Mucosa of stomach (tissue), 1 donor: ENCODE data around the gene EIF4G2.

Experiments
- H3K27me3 ChIP-seq: one replicate; pipeline ENCODE4 v1.7.0; 2013; ENCODE audit warnings: mild to moderate bottlenecking, low read length; ENCODE audit not compliant: control insufficient read depth, insufficient read depth
- H3K36me3 ChIP-seq: one replicate; pipeline ENCODE4 v1.7.0; 2013; ENCODE audit warnings: low read length; ENCODE audit not compliant: control insufficient read depth, insufficient read depth
- H3K4me1 ChIP-seq: one replicate; pipeline ENCODE4 v1.7.0; 2013; ENCODE audit warnings: mild to moderate bottlenecking, low read length; ENCODE audit not compliant: control insufficient read depth, insufficient read depth
- H3K4me3 ChIP-seq: one replicate; pipeline ENCODE4 v1.7.0; 2013; ENCODE audit warnings: low read length
- H3K9ac ChIP-seq: one replicate; pipeline ENCODE4 v1.7.0; 2013; ENCODE audit warnings: mild to moderate bottlenecking, low read length, moderate library complexity
- H3K9me3 ChIP-seq: one replicate; pipeline ENCODE4 v1.7.0; 2013; ENCODE audit warnings: mild to moderate bottlenecking, low read length, moderate library complexity; ENCODE audit not compliant: control insufficient read depth
- donor health status: Pancreatic carcinoma.

EIF4G2 gene

DNA sequence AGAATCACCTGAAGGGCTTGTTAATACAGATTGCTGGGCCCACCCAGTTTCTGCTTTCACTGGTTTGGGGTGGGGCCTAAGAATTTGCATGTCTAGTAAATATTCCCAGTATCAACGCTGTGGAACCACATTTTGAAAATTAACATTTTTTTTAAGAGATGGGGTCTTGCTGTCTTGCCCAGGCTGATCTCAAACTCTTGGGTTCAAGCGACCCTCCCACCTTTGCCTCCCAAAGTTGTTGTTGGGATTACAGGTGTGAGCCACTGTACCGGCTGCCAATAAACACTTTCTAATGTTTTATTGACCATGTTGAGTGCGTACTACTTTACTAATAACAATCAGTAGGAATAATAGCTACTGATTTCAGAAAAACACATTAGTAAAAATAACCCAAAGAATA, 2.5 kb downstream of the EIF4G2 start:
- Histone ChIP-seq H3K9me3 (no peaks in the 10 kb centered on the region), H3K4me3 (no peak overlapping the region), H3K27me3 (no peaks in the 10 kb centered on the region), H3K9ac (no peak overlapping the region), H3K4me1 (peaks cover 21% of the 10 kb centered on the region), H3K36me3 (peaks cover 36% of the 10 kb centered on the region)

- Histone ChIP-seq H3K4me3 (no peak overlapping the region), H3K27me3 (no peaks in the 10 kb centered on the region), H3K9ac (no peak overlapping the region), H3K9me3 (no peaks in the 10 kb centered on the region), H3K36me3 (peaks cover 37% of the 10 kb centered on the region), H3K4me1 (peaks cover 21% of the 10 kb centered on the region)
Observed at GRCh38 chr11:10805741-10806140, 3.0 kb downstream of the EIF4G2 start.

DNA sequence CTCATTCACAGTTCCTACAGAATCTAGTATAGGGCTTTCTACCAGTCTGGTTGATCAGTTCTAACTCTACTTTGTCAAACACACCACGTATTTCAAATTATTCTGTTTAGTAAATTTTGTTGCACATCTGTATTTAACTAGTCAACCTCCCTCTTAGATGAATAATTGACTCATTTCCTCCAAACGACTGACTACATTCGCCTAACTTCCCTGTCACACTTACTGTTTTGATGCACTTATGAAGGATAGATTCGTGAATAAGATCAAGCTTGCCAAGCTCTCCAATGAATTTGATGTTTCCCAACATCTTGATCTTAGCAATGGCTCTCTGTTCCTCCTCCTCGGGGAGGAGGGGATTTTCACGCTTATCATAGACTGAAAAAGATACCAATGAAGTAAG, 5.0 kb downstream of the EIF4G2 start:
- no peaks in the 10 kb centered on the region for H3K27me3 ChIP-seq
- H3K36me3 ChIP-seq = peaks cover 50% of the 10 kb centered on the region
- peaks cover 14% of the 10 kb centered on the region for H3K4me1 ChIP-seq
- no peak overlapping the region for H3K9ac ChIP-seq
- no peak overlapping the region for H3K4me3 ChIP-seq
- H3K9me3 ChIP-seq = no peaks in the 10 kb centered on the region

DNA sequence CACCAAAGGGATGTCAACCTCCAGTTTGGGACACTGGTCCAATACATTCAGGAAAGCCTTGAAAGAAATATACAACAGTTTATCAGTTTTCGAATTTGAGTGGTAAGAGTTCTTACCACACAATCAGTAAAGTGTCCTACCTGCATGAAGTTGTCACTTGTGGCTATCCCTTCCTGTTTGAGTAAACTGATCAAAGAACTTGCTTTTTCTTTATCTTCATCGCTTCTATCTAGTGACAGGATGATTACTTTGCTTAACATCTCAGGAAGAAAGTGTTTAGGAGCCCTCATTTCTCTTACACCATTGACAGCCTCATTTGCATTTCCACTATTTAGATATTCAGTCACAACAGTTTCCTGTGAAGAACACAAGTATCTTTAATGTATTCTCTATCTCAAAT, 8.4 kb downstream of the EIF4G2 start:
- Histone ChIP-seq H3K27me3 (no peaks in the 10 kb centered on the region), H3K4me3 (no peak overlapping the region), H3K4me1 (no peaks in the 10 kb centered on the region), H3K9ac (no peak overlapping the region), H3K36me3 (peaks cover 42% of the 10 kb centered on the region), H3K9me3 (no peaks in the 10 kb centered on the region)

- H3K36me3 ChIP-seq = peaks cover 29% of the 10 kb centered on the region
- no peaks in the 10 kb centered on the region for H3K27me3 ChIP-seq
- H3K4me3 ChIP-seq = no peak overlapping the region
- no peaks in the 10 kb centered on the region for H3K9me3 ChIP-seq
- no peaks in the 10 kb centered on the region for H3K4me1 ChIP-seq
- H3K9ac ChIP-seq = no peak overlapping the region
Observed at GRCh38 chr11:10798330-10798928, 10.3 kb downstream of the EIF4G2 start.

DNA sequence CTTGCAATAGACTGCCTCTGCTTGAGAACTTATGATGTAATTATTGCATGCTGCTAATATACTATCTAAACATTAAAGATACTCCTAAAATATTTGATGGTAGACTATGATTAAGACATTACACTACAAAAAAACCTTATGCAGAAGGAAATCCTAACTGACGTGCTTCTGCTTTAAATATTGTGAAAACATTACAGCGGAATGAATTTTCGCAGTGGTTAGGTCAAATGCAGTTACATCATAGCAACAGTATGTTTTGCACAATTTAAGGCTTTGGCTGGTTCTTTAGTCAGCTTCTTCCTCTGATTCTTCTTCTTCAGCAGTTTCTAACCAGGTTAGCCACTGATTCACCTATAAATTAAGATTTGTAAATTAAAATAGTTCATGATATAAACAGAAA, 11.2 kb downstream of the EIF4G2 start:
- no peaks in the 10 kb centered on the region for H3K4me1 ChIP-seq
- no peaks in the 10 kb centered on the region for H3K9me3 ChIP-seq
- H3K4me3 ChIP-seq = no peak overlapping the region
- no peak overlapping the region for H3K9ac ChIP-seq
- H3K27me3 ChIP-seq = no peaks in the 10 kb centered on the region
- H3K36me3 ChIP-seq = peaks cover 28% of the 10 kb centered on the region

- H3K36me3 ChIP-seq = peaks cover 23% of the 10 kb centered on the region
- H3K9ac ChIP-seq = no peak overlapping the region
- H3K4me1 ChIP-seq = no peaks in the 10 kb centered on the region
- no peak overlapping the region for H3K4me3 ChIP-seq
- no peaks in the 10 kb centered on the region for H3K9me3 ChIP-seq
- H3K27me3 ChIP-seq = no peaks in the 10 kb centered on the region
Observed at GRCh38 chr11:10797001-10797400, 11.7 kb downstream of the EIF4G2 start.

DNA sequence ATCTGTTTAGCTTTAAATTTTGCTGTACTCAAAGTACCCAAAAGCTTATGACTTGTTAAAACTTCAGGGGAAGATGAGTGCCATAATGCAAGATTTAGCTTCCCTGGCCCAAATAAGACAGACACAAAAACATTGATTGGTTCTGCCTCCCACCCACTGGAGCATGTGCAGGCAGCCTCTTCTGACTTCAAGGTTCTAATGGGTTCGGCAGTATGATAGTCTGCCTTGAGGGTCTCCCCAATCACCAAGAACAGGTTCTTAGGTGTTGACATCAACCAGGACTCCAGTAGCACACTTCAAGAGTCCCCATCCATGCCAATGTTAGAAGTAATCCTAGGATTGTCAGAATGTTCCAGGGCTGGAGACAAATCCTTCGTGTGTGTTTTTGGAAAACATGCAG, 12.5 kb downstream of the EIF4G2 start:
- Histone ChIP-seq H3K9me3 (no peaks in the 10 kb centered on the region), H3K4me3 (no peak overlapping the region), H3K4me1 (no peaks in the 10 kb centered on the region), H3K27me3 (no peaks in the 10 kb centered on the region), H3K9ac (no peak overlapping the region), H3K36me3 (peaks cover 15% of the 10 kb centered on the region)

GRCh38 chr11:10793470-10794255, 15.1 kb downstream of the EIF4G2 start:
- Histone ChIP-seq H3K27me3 (no peaks in the 10 kb centered on the region), H3K36me3 (no peaks in the 10 kb centered on the region), H3K9me3 (no peaks in the 10 kb centered on the region), H3K9ac (no peak overlapping the region), H3K4me3 (no peak overlapping the region), H3K4me1 (no peaks in the 10 kb centered on the region)

DNA sequence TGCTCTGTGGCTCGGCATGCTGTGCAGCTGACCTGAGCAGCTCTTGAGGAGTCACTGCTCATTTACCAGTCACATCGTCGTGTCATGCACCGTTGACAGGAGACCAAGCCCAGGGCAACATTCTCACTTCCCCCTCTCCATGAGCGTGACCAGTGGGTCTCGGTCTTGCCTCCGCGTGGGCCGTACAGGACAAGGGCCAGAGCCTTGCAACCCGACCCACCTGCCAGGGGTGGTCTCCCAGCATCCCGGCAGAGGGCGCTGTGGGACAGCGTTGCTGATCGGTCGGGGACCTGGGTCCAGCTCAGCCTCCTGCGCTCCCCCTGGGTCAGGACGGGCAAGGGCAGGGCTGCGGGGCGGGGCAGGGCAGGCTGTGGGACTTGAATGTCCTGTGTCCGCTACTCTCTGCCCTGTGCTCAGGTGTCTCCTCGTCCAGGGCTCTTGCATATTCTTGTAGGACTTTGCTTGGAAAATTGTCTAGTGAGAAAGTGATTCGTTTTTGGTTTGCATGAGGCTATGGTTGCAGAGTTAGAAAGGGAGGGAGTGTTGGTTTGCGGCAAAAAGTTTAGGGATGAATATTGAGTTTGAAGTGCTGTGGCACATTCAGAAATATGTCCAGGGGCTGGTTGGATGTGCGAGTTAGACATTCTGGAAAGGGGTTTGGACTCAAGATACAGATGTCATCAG, 16.2 kb downstream of the EIF4G2 start:
- H3K9me3 ChIP-seq = no peaks in the 10 kb centered on the region
- no peaks in the 10 kb centered on the region for H3K27me3 ChIP-seq
- H3K9ac ChIP-seq = no peak overlapping the region
- no peaks in the 10 kb centered on the region for H3K4me1 ChIP-seq
- H3K4me3 ChIP-seq = no peak overlapping the region
- H3K36me3 ChIP-seq = no peaks in the 10 kb centered on the region

- Histone ChIP-seq H3K4me3 (no peak overlapping the region), H3K4me1 (no peaks in the 10 kb centered on the region), H3K9me3 (no peaks in the 10 kb centered on the region), H3K9ac (no peak overlapping the region), H3K36me3 (no peaks in the 10 kb centered on the region), H3K27me3 (no peaks in the 10 kb centered on the region)
Observed at GRCh38 chr11:10786451-10786850, 22.3 kb downstream of the EIF4G2 start.

- H3K9ac ChIP-seq = no peak overlapping the region
- H3K9me3 ChIP-seq = no peaks in the 10 kb centered on the region
- no peaks in the 10 kb centered on the region for H3K36me3 ChIP-seq
- H3K4me1 ChIP-seq = no peaks in the 10 kb centered on the region
- H3K4me3 ChIP-seq = no peak overlapping the region
- H3K27me3 ChIP-seq = no peaks in the 10 kb centered on the region
Observed at GRCh38 chr11:10785146-10785474, 23.6 kb downstream of the EIF4G2 start.
